HEK293 (cell line): Measurements from ENCODE around the gene NUDT9.

Experiments used
- FEZF1 ChIP-seq: fragments of 450-650 bp; formaldehyde crosslinking; IDR thresholded peaks from 2 replicates; pipeline ENCODE4 v1.5.1; 2016; ENCODE audit warnings: missing biosample characterization, missing genetic modification characterization
- TCF7L2 ChIP-seq: IDR thresholded peaks from 2 replicates; pipeline ENCODE4 v1.6.1; 2011; ENCODE audit warnings: low read depth, mild to moderate bottlenecking, inconsistent platforms, low read length, moderate library complexity, borderline replicate concordance
- ZBTB17 ChIP-seq: fragments of 450-650 bp; formaldehyde crosslinking; IDR thresholded peaks from 2 replicates; pipeline ENCODE4 v1.5.1; 2016; ENCODE audit warnings: missing biosample characterization, missing genetic modification characterization
- ZNF138 ChIP-seq: fragments of 450-650 bp; formaldehyde crosslinking; IDR thresholded peaks from 2 replicates; pipeline ENCODE4 v1.5.1; 2016; ENCODE audit warnings: missing biosample characterization, missing genetic modification characterization, borderline replicate concordance
- ZNF140 ChIP-seq: fragments of 450-650 bp; formaldehyde crosslinking; IDR thresholded peaks from 2 replicates; pipeline ENCODE4 v1.5.1; 2016; ENCODE audit warnings: missing biosample characterization, missing genetic modification characterization
- ZNF664 ChIP-seq: fragments of 450-650 bp; formaldehyde crosslinking; IDR thresholded peaks from 2 replicates; pipeline ENCODE4 v1.5.1; 2016; ENCODE audit warnings: missing biosample characterization, missing genetic modification characterization
- ZNF677 ChIP-seq: fragments of 450-650 bp; IDR thresholded peaks from 2 replicates; pipeline ENCODE4 v1.5.0; 2018; ENCODE audit warnings: missing biosample characterization, mild to moderate bottlenecking, missing genetic modification characterization, moderate library complexity
- TF ChIP-seq, protein P1 (sequence below): fragments of 450-650 bp; formaldehyde crosslinking; IDR thresholded peaks from 2 replicates; pipeline ENCODE4 v1.5.1; 2016; ENCODE audit warnings: missing biosample characterization, missing genetic modification characterization
- TF ChIP-seq, protein P2 (sequence below): fragments of 450-650 bp; formaldehyde crosslinking; optimal IDR thresholded peaks from 2 replicates; pipeline ENCODE3; 2016; ENCODE audit warnings: missing biosample characterization, mild to moderate bottlenecking, missing genetic modification characterization
- TF ChIP-seq, protein P3 (sequence below): fragments of 450-650 bp; IDR thresholded peaks from 2 replicates; pipeline ENCODE4 v1.5.1; 2018; ENCODE audit warnings: missing biosample characterization, mild to moderate bottlenecking, missing genetic modification characterization
- TF ChIP-seq, protein P4 (sequence below): fragments of 450-650 bp; formaldehyde crosslinking; IDR thresholded peaks from 2 replicates; pipeline ENCODE4 v1.5.1; 2017; ENCODE audit warnings: missing biosample characterization, missing genetic modification characterization
- TF ChIP-seq, protein P5 (sequence below): fragments of 450-650 bp; formaldehyde crosslinking; IDR thresholded peaks from 2 replicates; pipeline ENCODE4 v1.5.1; 2016; ENCODE audit warnings: missing biosample characterization, missing genetic modification characterization

DNA sequence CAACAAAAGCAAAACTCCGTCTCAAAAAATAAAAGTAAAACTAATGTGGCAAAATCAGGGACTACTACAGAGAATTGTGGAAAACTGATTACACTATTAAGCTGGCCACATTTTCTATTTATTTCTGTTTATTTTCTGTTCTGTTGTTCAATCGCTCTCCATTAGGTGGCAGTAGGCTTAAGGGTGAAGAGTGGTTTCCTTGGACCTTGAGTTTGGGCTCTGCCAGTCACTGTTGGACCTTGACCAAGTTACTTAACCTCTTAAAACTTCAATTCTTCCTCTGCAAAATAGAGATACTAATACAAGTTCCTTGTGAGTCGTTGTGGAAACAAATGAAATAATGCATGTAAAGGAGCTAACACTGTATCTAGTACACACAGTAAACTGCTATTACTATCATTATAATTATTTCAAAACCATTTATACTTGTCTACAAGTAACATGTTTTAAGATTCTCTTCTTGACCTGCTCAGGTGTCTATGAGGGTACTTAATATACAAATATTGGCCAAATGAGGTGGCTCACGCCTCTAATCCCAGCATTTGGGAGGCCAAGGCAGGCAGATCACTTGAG lies 46.6 kb upstream of the NUDT9 start:
- TF ChIP-seq, protein P1, sequence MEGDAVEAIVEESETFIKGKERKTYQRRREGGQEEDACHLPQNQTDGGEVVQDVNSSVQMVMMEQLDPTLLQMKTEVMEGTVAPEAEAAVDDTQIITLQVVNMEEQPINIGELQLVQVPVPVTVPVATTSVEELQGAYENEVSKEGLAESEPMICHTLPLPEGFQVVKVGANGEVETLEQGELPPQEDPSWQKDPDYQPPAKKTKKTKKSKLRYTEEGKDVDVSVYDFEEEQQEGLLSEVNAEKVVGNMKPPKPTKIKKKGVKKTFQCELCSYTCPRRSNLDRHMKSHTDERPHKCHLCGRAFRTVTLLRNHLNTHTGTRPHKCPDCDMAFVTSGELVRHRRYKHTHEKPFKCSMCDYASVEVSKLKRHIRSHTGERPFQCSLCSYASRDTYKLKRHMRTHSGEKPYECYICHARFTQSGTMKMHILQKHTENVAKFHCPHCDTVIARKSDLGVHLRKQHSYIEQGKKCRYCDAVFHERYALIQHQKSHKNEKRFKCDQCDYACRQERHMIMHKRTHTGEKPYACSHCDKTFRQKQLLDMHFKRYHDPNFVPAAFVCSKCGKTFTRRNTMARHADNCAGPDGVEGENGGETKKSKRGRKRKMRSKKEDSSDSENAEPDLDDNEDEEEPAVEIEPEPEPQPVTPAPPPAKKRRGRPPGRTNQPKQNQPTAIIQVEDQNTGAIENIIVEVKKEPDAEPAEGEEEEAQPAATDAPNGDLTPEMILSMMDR (tag by site-specific recombination) = no peak
- TF ChIP-seq, protein P2, sequence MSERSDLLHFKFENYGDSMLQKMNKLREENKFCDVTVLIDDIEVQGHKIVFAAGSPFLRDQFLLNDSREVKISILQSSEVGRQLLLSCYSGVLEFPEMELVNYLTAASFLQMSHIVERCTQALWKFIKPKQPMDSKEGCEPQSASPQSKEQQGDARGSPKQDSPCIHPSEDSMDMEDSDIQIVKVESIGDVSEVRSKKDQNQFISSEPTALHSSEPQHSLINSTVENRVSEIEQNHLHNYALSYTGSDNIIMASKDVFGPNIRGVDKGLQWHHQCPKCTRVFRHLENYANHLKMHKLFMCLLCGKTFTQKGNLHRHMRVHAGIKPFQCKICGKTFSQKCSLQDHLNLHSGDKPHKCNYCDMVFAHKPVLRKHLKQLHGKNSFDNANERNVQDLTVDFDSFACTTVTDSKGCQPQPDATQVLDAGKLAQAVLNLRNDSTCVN (tag by site-specific recombination) = no peak
- TF ChIP-seq ZNF140 (tag by site-specific recombination) (no peak), ZNF677 (tag by site-specific recombination) (no peak), ZBTB17 (tag by site-specific recombination) (no peak), TCF7L2 (no peak), ZNF664 (tag by site-specific recombination) (no peak), ZNF138 (tag by site-specific recombination) (no peak), FEZF1 (tag by site-specific recombination) (no peak)
- TF ChIP-seq, protein P3, sequence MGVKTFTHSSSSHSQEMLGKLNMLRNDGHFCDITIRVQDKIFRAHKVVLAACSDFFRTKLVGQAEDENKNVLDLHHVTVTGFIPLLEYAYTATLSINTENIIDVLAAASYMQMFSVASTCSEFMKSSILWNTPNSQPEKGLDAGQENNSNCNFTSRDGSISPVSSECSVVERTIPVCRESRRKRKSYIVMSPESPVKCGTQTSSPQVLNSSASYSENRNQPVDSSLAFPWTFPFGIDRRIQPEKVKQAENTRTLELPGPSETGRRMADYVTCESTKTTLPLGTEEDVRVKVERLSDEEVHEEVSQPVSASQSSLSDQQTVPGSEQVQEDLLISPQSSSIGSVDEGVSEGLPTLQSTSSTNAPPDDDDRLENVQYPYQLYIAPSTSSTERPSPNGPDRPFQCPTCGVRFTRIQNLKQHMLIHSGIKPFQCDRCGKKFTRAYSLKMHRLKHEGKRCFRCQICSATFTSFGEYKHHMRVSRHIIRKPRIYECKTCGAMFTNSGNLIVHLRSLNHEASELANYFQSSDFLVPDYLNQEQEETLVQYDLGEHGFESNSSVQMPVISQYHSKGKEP (tag by site-specific recombination) = no peak
- TF ChIP-seq, protein P4, sequence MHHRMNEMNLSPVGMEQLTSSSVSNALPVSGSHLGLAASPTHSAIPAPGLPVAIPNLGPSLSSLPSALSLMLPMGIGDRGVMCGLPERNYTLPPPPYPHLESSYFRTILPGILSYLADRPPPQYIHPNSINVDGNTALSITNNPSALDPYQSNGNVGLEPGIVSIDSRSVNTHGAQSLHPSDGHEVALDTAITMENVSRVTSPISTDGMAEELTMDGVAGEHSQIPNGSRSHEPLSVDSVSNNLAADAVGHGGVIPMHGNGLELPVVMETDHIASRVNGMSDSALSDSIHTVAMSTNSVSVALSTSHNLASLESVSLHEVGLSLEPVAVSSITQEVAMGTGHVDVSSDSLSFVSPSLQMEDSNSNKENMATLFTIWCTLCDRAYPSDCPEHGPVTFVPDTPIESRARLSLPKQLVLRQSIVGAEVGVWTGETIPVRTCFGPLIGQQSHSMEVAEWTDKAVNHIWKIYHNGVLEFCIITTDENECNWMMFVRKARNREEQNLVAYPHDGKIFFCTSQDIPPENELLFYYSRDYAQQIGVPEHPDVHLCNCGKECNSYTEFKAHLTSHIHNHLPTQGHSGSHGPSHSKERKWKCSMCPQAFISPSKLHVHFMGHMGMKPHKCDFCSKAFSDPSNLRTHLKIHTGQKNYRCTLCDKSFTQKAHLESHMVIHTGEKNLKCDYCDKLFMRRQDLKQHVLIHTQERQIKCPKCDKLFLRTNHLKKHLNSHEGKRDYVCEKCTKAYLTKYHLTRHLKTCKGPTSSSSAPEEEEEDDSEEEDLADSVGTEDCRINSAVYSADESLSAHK (tag by site-specific recombination) = no peak
- TF ChIP-seq, protein P5, sequence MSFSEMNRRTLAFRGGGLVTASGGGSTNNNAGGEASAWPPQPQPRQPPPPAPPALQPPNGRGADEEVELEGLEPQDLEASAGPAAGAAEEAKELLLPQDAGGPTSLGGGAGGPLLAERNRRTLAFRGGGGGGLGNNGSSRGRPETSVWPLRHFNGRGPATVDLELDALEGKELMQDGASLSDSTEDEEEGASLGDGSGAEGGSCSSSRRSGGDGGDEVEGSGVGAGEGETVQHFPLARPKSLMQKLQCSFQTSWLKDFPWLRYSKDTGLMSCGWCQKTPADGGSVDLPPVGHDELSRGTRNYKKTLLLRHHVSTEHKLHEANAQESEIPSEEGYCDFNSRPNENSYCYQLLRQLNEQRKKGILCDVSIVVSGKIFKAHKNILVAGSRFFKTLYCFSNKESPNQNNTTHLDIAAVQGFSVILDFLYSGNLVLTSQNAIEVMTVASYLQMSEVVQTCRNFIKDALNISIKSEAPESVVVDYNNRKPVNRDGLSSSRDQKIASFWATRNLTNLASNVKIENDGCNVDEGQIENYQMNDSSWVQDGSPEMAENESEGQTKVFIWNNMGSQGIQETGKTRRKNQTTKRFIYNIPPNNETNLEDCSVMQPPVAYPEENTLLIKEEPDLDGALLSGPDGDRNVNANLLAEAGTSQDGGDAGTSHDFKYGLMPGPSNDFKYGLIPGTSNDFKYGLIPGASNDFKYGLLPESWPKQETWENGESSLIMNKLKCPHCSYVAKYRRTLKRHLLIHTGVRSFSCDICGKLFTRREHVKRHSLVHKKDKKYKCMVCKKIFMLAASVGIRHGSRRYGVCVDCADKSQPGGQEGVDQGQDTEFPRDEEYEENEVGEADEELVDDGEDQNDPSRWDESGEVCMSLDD (tag by site-specific recombination) = no peak
